WTC11 (cell line): ENCODE data around the gene LYAR.

Experiments
- CTCF ChIP-seq: fragments of 200-600 bp; IDR thresholded peaks from 2 replicates; pipeline ENCODE4 v1.8.0; 2022; ENCODE audit warnings: antibody characterized with exemption
- ELF4 ChIP-seq: sonication (generic); formaldehyde crosslinking; IDR thresholded peaks from 2 replicates; pipeline ENCODE4 v1.8.1; 2022; ENCODE audit warnings: low read depth, mild to moderate bottlenecking, moderate library complexity, missing genetic modification reagents
- MAX ChIP-seq: sonication (generic); formaldehyde crosslinking; IDR thresholded peaks from 2 replicates; pipeline ENCODE4 v1.8.0; 2022; ENCODE audit warnings: mild to moderate bottlenecking, missing genetic modification reagents
- USF2 ChIP-seq: sonication (generic); formaldehyde crosslinking; IDR thresholded peaks from 2 replicates; pipeline ENCODE4 v1.8.1; 2023; ENCODE audit warnings: mild to moderate bottlenecking, missing genetic modification reagents, moderate library complexity
- ZNF138 ChIP-seq: sonication (generic); formaldehyde crosslinking; conservative IDR thresholded peaks from 2 replicates; pipeline ENCODE4 v1.8.1; 2022; ENCODE audit warnings: mild to moderate bottlenecking, moderate library complexity, missing genetic modification reagents

GRCh38 chr4:4227510-4228355 lies 62.2 kb downstream of the LYAR start:
- TF ChIP-seq ZNF138 (CRISPR knock-in tag) (no peak), CTCF (no peak), ELF4 (CRISPR knock-in tag) (no peak), MAX (no peak), USF2 (CRISPR knock-in tag) (no peak)
